GM23248 (cell line): ENCODE data around the gene TIMD4. TPM values are rescaled to one million over a fixed set of nuclear protein-coding genes. Genes with fewer than 3 reads are reported as not detected.

Experiments used
- DNase-seq: peaks from one replicate; pipeline ENCODE4 v3.0.0-alpha.2; 2015
- H2AFZ ChIP-seq: fragments of 200-600 bp; sonication (generic); 2 replicates; pipeline ENCODE4 v1.6.1; 2016; ENCODE audit warnings: antibody characterized with exemption
- H3F3A ChIP-seq: fragments of 200-600 bp; sonication (generic); 2 replicates; pipeline ENCODE4 v1.6.1; 2016; ENCODE audit warnings: mild to moderate bottlenecking, antibody characterized with exemption, mixed run types; ENCODE audit not compliant: insufficient read depth
- H3K27ac ChIP-seq: fragments of 200-600 bp; sonication (generic); 2 replicates; pipeline ENCODE4 v1.5.1; 2016; ENCODE audit warnings: mild to moderate bottlenecking
- H3K27me3 ChIP-seq: fragments of 200-600 bp; sonication (generic); replicated peaks from 2 replicates; pipeline ENCODE4 v1.6.1; 2016; ENCODE audit warnings: mild to moderate bottlenecking; ENCODE audit not compliant: insufficient read depth
- H3K36me3 ChIP-seq: fragments of 200-600 bp; sonication (generic); 2 replicates; pipeline ENCODE4 v1.6.1; 2016; ENCODE audit warnings: low read depth, mild to moderate bottlenecking
- H3K4me1 ChIP-seq: fragments of 200-600 bp; sonication (generic); 2 replicates; pipeline ENCODE4 v1.6.1; 2016; ENCODE audit warnings: mild to moderate bottlenecking; ENCODE audit not compliant: insufficient read depth
- H3K4me2 ChIP-seq: fragments of 200-600 bp; sonication (generic); one replicate; pipeline ENCODE4 v1.6.1; 2016; ENCODE audit warnings: mild to moderate bottlenecking; ENCODE audit not compliant: unreplicated experiment
- H3K4me3 ChIP-seq: fragments of 200-600 bp; sonication (generic); 2 replicates; pipeline ENCODE4 v1.5.1; 2016; ENCODE audit warnings: mild to moderate bottlenecking
- H3K79me2 ChIP-seq: fragments of 200-600 bp; sonication (generic); 2 replicates; pipeline ENCODE4 v1.6.1; 2016; ENCODE audit warnings: mild to moderate bottlenecking; ENCODE audit not compliant: insufficient read depth
- H3K9ac ChIP-seq: fragments of 200-600 bp; sonication (generic); 2 replicates; pipeline ENCODE4 v1.6.1; 2016; ENCODE audit warnings: mild to moderate bottlenecking
- H3K9me2 ChIP-seq: fragments of 200-600 bp; sonication (generic); 2 replicates; pipeline ENCODE4 v1.6.1; 2016; ENCODE audit warnings: mixed run types, mild to moderate bottlenecking, moderate library complexity; ENCODE audit not compliant: insufficient read depth
- H3K9me3 ChIP-seq: fragments of 200-600 bp; sonication (generic); one replicate; pipeline ENCODE4 v1.6.1; 2017; ENCODE audit warnings: low read depth
- H4K20me1 ChIP-seq: fragments of 200-600 bp; sonication (generic); 2 replicates; pipeline ENCODE4 v1.6.0; 2016; ENCODE audit not compliant: insufficient read depth
- EZH2 ChIP-seq: fragments of 200-600 bp; sonication (generic); IDR thresholded peaks from 2 replicates; pipeline ENCODE4 v1.6.1; 2018; ENCODE audit warnings: antibody characterized with exemption, mild to moderate bottlenecking; ENCODE audit not compliant: insufficient read depth, poor library complexity, severe bottlenecking
- EZH2phosphoT487 ChIP-seq: fragments of 200-600 bp; sonication (generic); IDR thresholded peaks from 2 replicates; pipeline ENCODE4 v1.6.1; 2018; ENCODE audit warnings: antibody characterized with exemption, moderate library complexity, mild to moderate bottlenecking, low read depth; ENCODE audit not compliant: insufficient read depth
- WGBS, 2 experiments: methylation state at CpG; one replicate each; pipeline ENCODE4 v1.1.6; 2015 to 2017; ENCODE audit warnings: low lambda C conversion rate in 2 of 2, low coverage in 1 of 2; ENCODE audit errors: missing lambda C conversion rate in 2 of 2; 5-methylcytosine and 5-hydroxymethylcytosine counted together
- in situ Hi-C: fragments of 300-500 bp; cut with MboI; formaldehyde crosslinking; loops from 2 replicates; pipeline ENCODE4 v1.15.0; 2020
- polyA plus RNA-seq: library from polyadenylated mRNA; unstranded; fragments of >200 nt; fragmentation: Nextera tagmentation; extraction: Ambion mirVana; gene quantifications from 2 replicates; pipeline ENCODE4 v1.2.1, GENCODE V29; 2016
- total RNA-seq: library from RNA; depleted of rRNA; stranded (reverse); fragments of >200 nt; shearing (Covaris generic); gene quantifications from 2 replicates; pipeline ENCODE4 v1.2.3, GENCODE V29; 2014; rRNA removed

TIMD4 gene
- total RNA-seq, result not detected in 2 replicates
- not detected in 2 replicates for polyA plus RNA-seq

GRCh38 chr5:156963125-156963524 is at the start of gene TIMD4:
TSS of gene TIMD4 (minus strand) at chr5:156963226. CDS start at chr5:156963198, 28 bp downstream.
- no peak within 1 kb of the TSS for H2AFZ ChIP-seq
- H3K79me2 ChIP-seq, result no peaks in the 10 kb centered on the region
- H3K27ac ChIP-seq, result no peak within 1 kb of the TSS
- WGBS, 2 experiments, result 27 to 28% methylated on average over 4 of the region's 4 CpGs
- no peak within 1 kb of the TSS for H3K4me2 ChIP-seq
- no peaks in the 10 kb centered on the region for H3F3A ChIP-seq
- DNase-seq, result no peak
- H3K9me3 ChIP-seq, result no peaks in the 10 kb centered on the region
- TF ChIP-seq EZH2, result no peak
- no peak for TF ChIP-seq EZH2phosphoT487
- H3K9me2 ChIP-seq, result no peaks in the 10 kb centered on the region
- H4K20me1 ChIP-seq, result no peaks in the 10 kb centered on the region
- no peak within 1 kb of the TSS for H3K9ac ChIP-seq
- in situ Hi-C loops, result no loop called here
- no peak within 1 kb of the TSS for H3K4me3 ChIP-seq
- H3K27me3 ChIP-seq, result no peaks in the 10 kb centered on the region
- no peaks in the 10 kb centered on the region for H3K4me1 ChIP-seq
- H3K36me3 ChIP-seq, result no peaks in the 10 kb centered on the region

- no peaks in the 10 kb centered on the region for H3K4me1 ChIP-seq
- TF ChIP-seq EZH2 (no peak), EZH2phosphoT487 (no peak)
- H2AFZ ChIP-seq, result no peak overlapping the region
- no peak overlapping the region for H3K4me2 ChIP-seq
- no peaks in the 10 kb centered on the region for H3K9me3 ChIP-seq
- no peaks in the 10 kb centered on the region for H4K20me1 ChIP-seq
- H3K9ac ChIP-seq, result no peak overlapping the region
- no peak for DNase-seq
- H3K4me3 ChIP-seq, result no peak overlapping the region
- 3 to 17% methylated on average over 2 of the region's 2 CpGs for WGBS, 2 experiments
- no peak overlapping the region for H3K27ac ChIP-seq
- no peaks in the 10 kb centered on the region for H3F3A ChIP-seq
- H3K79me2 ChIP-seq, result no peaks in the 10 kb centered on the region
- H3K27me3 ChIP-seq, result no peaks in the 10 kb centered on the region
- no peaks in the 10 kb centered on the region for H3K9me2 ChIP-seq
- H3K36me3 ChIP-seq, result no peaks in the 10 kb centered on the region
- in situ Hi-C loops, result no loop called here
Observed at GRCh38 chr5:157006262-157006661, 43.2 kb upstream of the TIMD4 start.

- Histone ChIP-seq H3K9me3 (no peaks in the 10 kb centered on the region), H3K27ac (no peak overlapping the region), H3K9me2 (no peaks in the 10 kb centered on the region), H3K4me2 (no peak overlapping the region), H3K79me2 (no peaks in the 10 kb centered on the region), H2AFZ (no peak overlapping the region), H3K4me1 (no peaks in the 10 kb centered on the region), H3F3A (no peaks in the 10 kb centered on the region), H3K36me3 (no peaks in the 10 kb centered on the region), H3K27me3 (no peaks in the 10 kb centered on the region), H3K4me3 (no peak overlapping the region), H3K9ac (no peak overlapping the region), H4K20me1 (no peaks in the 10 kb centered on the region)
- in situ Hi-C loops, result no loop called here
- peak; percentile 71 for DNase-seq
- no peak for TF ChIP-seq EZH2phosphoT487
- no peak for TF ChIP-seq EZH2
Observed at GRCh38 chr5:157004893-157005551, 42.0 kb upstream of the TIMD4 start.

- no peaks in the 10 kb centered on the region for H3K9me3 ChIP-seq
- no peaks in the 10 kb centered on the region for H4K20me1 ChIP-seq
- TF ChIP-seq EZH2phosphoT487 (no peak), EZH2 (no peak)
- WGBS, 2 experiments, result 24 to 34% methylated on average over 4 of the region's 4 CpGs
- H3K9ac ChIP-seq, result no peak overlapping the region
- H3K9me2 ChIP-seq, result no peaks in the 10 kb centered on the region
- no peak overlapping the region for H3K4me2 ChIP-seq
- no peaks in the 10 kb centered on the region for H3K27me3 ChIP-seq
- H2AFZ ChIP-seq, result no peak overlapping the region
- H3K36me3 ChIP-seq, result no peaks in the 10 kb centered on the region
- H3K4me3 ChIP-seq, result no peak overlapping the region
- H3K79me2 ChIP-seq, result no peaks in the 10 kb centered on the region
- H3K27ac ChIP-seq, result no peak overlapping the region
- no peaks in the 10 kb centered on the region for H3K4me1 ChIP-seq
- in situ Hi-C loops, result no loop called here
- H3F3A ChIP-seq, result no peaks in the 10 kb centered on the region
- no peak for DNase-seq
Observed at GRCh38 chr5:156991714-156992113, 28.7 kb upstream of the TIMD4 start.
